Stimulated activated naive CD4-positive, alpha-beta T cell (primary cell): ENCODE data around the gene LAMA2.

Experiments used
- DNase-seq, 6 experiments: peaks; one replicate each; lab custom pipeline; 2025; lab: John Stamatoyannopoulos, UW

The LAMA2 gene

GRCh38 chr6:128882991-128883611 lies at the start of gene LAMA2:
TSS of gene LAMA2 (plus strand) at chr6:128883138. CDS start at chr6:128883246, 108 bp downstream.
- DNase-seq, result no peak

- no peak for DNase-seq
These were observed 46.2 kb upstream of the LAMA2 start for GRCh38 chr6:128836761-128837160.

GRCh38 chr6:128841518-128841917 lies 41.4 kb upstream of the LAMA2 start:
- no peak for DNase-seq

- no peak for DNase-seq
These were observed 38.3 kb upstream of the LAMA2 start for GRCh38 chr6:128844598-128844997.

GRCh38 chr6:128847431-128848210 lies 35.3 kb upstream of the LAMA2 start:
- DNase-seq, result no peak

- no peak for DNase-seq
These were observed 34.6 kb upstream of the LAMA2 start for GRCh38 chr6:128848212-128848935.

- DNase-seq, result no peak
These were observed 27.3 kb upstream of the LAMA2 start for GRCh38 chr6:128855581-128856085.

- DNase-seq, result no peak
These were observed 25.1 kb upstream of the LAMA2 start for GRCh38 chr6:128857806-128858205.

- DNase-seq, result no peak
These were observed 22.2 kb upstream of the LAMA2 start for GRCh38 chr6:128860782-128861181.

- no peak for DNase-seq
These were observed 19.0 kb upstream of the LAMA2 start for GRCh38 chr6:128863983-128864382.

GRCh38 chr6:128870746-128871145 lies 12.2 kb upstream of the LAMA2 start:
- no peak for DNase-seq

GRCh38 chr6:128874863-128875262 lies 8.1 kb upstream of the LAMA2 start:
- no peak for DNase-seq

GRCh38 chr6:128882560-128882959 lies 378 bp upstream of the LAMA2 start:
- DNase-seq, result no peak

GRCh38 chr6:128883906-128884305 lies 968 bp downstream of the LAMA2 start:
- no peak for DNase-seq

GRCh38 chr6:128885381-128885780 lies 2.4 kb downstream of the LAMA2 start:
- DNase-seq, result no peak

- DNase-seq, result no peak
These were observed 3.8 kb downstream of the LAMA2 start for GRCh38 chr6:128886706-128887105.

- DNase-seq, result no peak
These were observed 5.7 kb downstream of the LAMA2 start for GRCh38 chr6:128888444-128889175.

GRCh38 chr6:128889870-128890269 lies 6.9 kb downstream of the LAMA2 start:
- DNase-seq, result no peak

GRCh38 chr6:128892079-128892478 lies 9.1 kb downstream of the LAMA2 start:
- DNase-seq, result no peak

GRCh38 chr6:128899341-128900050 lies 16.6 kb downstream of the LAMA2 start:
- DNase-seq, result no peak

GRCh38 chr6:128903715-128904114 lies 20.8 kb downstream of the LAMA2 start:
- no peak for DNase-seq
